PC-3 (cell line): Measurements from ENCODE around the gene R3HCC1L. TPM values are rescaled to one million over a fixed set of nuclear protein-coding genes. Genes with fewer than 3 reads are reported as not detected.

ENCODE experiments used
- ATAC-seq: fragments of 200-7000 bp; cut with Tn5 transposase; 2 replicates; pipeline ENCODE4 v1.9.1; 2020; ENCODE audit warnings: mild to moderate bottlenecking, moderate library complexity
- BruUV-seq: library from RNA; stranded (reverse); fragments of 400-500 nt; replicated peaks from 2 replicates; lab custom pipeline; 2021; lab: Mats Ljungman, UMichigan
- CTCF ChIA-PET: fragments of 300-600 bp; sonication (Branson Sonifier 250); formaldehyde crosslinking; loops from one replicate; lab custom pipeline; 2022; ENCODE audit warnings: antibody characterized with exemption; lab: Charles Lee
- POLR2A ChIA-PET: fragments of 300-600 bp; sonication (Branson Sonifier 250); formaldehyde crosslinking; loops from one replicate; lab custom pipeline; 2022; ENCODE audit warnings: antibody characterized with exemption; ENCODE audit not compliant: unreplicated experiment; lab: Charles Lee
- DNase-seq: peaks from one replicate; pipeline ENCODE4 v3.0.0-alpha.2; 2015
- H2AFZ ChIP-seq: fragments of 300-600 bp; sonication (generic); 2 replicates; pipeline ENCODE4 v1.6.0; 2016; ENCODE audit warnings: antibody characterized with exemption, low read length
- H3F3A ChIP-seq: fragments of 300-600 bp; sonication (generic); one replicate; pipeline ENCODE4 v1.6.0; 2017; ENCODE audit warnings: antibody characterized with exemption, low read length, control low read depth, mild to moderate bottlenecking; ENCODE audit not compliant: unreplicated experiment
- H3K27ac ChIP-seq: fragments of 300-600 bp; sonication (generic); 2 replicates; pipeline ENCODE4 v1.5.1; 2016; ENCODE audit warnings: mild to moderate bottlenecking, low read length
- H3K27me3 ChIP-seq: fragments of 300-600 bp; sonication (generic); 2 replicates; pipeline ENCODE4 v1.6.1; 2016; ENCODE audit warnings: low read length, mixed read lengths
- H3K36me3 ChIP-seq: fragments of 300-600 bp; sonication (generic); 2 replicates; pipeline ENCODE4 v1.6.1; 2016; ENCODE audit warnings: low read depth, mixed run types, low read length, mixed read lengths
- H3K4me1 ChIP-seq: fragments of 300-600 bp; sonication (generic); 2 replicates; pipeline ENCODE4 v1.5.1; 2016; ENCODE audit warnings: low read length; ENCODE audit not compliant: insufficient read depth
- H3K4me2 ChIP-seq: fragments of 300-600 bp; sonication (generic); 2 replicates; pipeline ENCODE4 v1.6.0; 2016; ENCODE audit warnings: low read length
- H3K4me3 ChIP-seq: fragments of 300-600 bp; sonication (generic); 2 replicates; pipeline ENCODE4 v1.5.1; 2016; ENCODE audit warnings: mild to moderate bottlenecking, low read length, mixed read lengths
- H3K79me2 ChIP-seq: fragments of 300-600 bp; sonication (generic); 2 replicates; pipeline ENCODE4 v1.6.1; 2017; ENCODE audit warnings: low read length, mixed read lengths
- H3K9ac ChIP-seq: fragments of 300-600 bp; sonication (generic); 2 replicates; pipeline ENCODE4 v1.6.0; 2016; ENCODE audit warnings: mild to moderate bottlenecking, low read length
- H3K9me2 ChIP-seq: fragments of 300-600 bp; sonication (generic); replicated peaks from 2 replicates; pipeline ENCODE4 v1.6.1; 2016; ENCODE audit warnings: mixed run types, low read length, mixed read lengths
- H3K9me3 ChIP-seq: fragments of 300-600 bp; sonication (generic); 2 replicates; pipeline ENCODE4 v1.6.1; 2016; ENCODE audit warnings: low read length, mixed read lengths
- H4K20me1 ChIP-seq: fragments of 300-600 bp; sonication (generic); 2 replicates; pipeline ENCODE4 v1.6.1; 2016; ENCODE audit warnings: low read length, mixed read lengths
- EZH2 ChIP-seq: fragments of 300-600 bp; sonication (generic); IDR thresholded peaks from one replicate; pipeline ENCODE4 v1.6.1; 2017; ENCODE audit warnings: antibody characterized with exemption, mild to moderate bottlenecking, low read length; ENCODE audit not compliant: unreplicated experiment
- EZH2phosphoT487 ChIP-seq: fragments of 300-600 bp; sonication (generic); IDR thresholded peaks from 2 replicates; pipeline ENCODE4 v1.6.1; 2018; ENCODE audit warnings: mild to moderate bottlenecking, antibody characterized with exemption, low read length, borderline replicate concordance
- intact Hi-C: fragments of 100-400 bp; cut with micrococcal nuclease; formaldehyde crosslinking; loops from 2 replicates; pipeline ENCODE4 v1.9.0; 2023
- total RNA-seq: library from RNA; depleted of rRNA; stranded (reverse); fragments of >200 nt; gene quantifications from 2 replicates; pipeline ENCODE4 v1.2.3, GENCODE V29; 2014
- TF ChIP-seq, protein P1 (sequence below): fragments of 300-600 bp; sonication (generic); conservative IDR thresholded peaks from 2 replicates; pipeline ENCODE4 v1.5.1; 2017; ENCODE audit warnings: antibody characterized with exemption, low read depth, mild to moderate bottlenecking, low read length

Gene R3HCC1L
- total RNA-seq, 1 experiment from 2014 or later = 15.3 TPM

DNA sequence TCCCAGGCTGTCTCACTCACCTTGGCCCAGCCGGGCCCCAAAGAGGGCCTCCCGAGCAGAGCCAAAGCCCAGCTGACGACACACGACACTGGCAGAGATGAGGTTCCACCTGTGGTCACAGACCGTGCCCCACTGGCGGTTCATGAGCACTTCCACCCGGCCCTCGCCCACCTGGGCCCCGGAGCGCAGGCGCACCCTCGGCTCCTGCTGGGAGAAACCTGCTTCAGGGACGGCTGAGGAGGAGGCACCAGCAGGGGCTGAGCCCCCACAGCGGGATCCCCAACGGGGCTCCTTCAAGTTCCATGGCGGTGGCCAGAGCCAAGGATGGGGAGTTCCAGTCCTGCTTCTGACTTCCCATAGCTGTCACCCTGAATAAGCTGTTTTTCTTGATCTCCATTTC lies 123.5 kb downstream of the R3HCC1L start:
- ATAC-seq (no peak), DNase-seq (no peak)
- Histone ChIP-seq H2AFZ (no peak overlapping the region), H3K79me2 (no peaks in the 10 kb centered on the region), H3K9ac (no peak overlapping the region), H3F3A (no peaks in the 10 kb centered on the region), H4K20me1 (no peaks in the 10 kb centered on the region), H3K4me3 (no peak overlapping the region), H3K9me2 (no peaks in the 10 kb centered on the region), H3K27ac (no peak overlapping the region), H3K36me3 (no peaks in the 10 kb centered on the region), H3K4me2 (no peak overlapping the region), H3K9me3 (no peaks in the 10 kb centered on the region), H3K4me1 (peaks cover 24% of the 10 kb centered on the region), H3K27me3 (no peaks in the 10 kb centered on the region)
- ChIA-PET POLR2A (no interaction called here), CTCF (no interaction called here)
- intact Hi-C loops = no loop called here
- BruUV-seq = no TSS peak
- TF ChIP-seq, protein P1, sequence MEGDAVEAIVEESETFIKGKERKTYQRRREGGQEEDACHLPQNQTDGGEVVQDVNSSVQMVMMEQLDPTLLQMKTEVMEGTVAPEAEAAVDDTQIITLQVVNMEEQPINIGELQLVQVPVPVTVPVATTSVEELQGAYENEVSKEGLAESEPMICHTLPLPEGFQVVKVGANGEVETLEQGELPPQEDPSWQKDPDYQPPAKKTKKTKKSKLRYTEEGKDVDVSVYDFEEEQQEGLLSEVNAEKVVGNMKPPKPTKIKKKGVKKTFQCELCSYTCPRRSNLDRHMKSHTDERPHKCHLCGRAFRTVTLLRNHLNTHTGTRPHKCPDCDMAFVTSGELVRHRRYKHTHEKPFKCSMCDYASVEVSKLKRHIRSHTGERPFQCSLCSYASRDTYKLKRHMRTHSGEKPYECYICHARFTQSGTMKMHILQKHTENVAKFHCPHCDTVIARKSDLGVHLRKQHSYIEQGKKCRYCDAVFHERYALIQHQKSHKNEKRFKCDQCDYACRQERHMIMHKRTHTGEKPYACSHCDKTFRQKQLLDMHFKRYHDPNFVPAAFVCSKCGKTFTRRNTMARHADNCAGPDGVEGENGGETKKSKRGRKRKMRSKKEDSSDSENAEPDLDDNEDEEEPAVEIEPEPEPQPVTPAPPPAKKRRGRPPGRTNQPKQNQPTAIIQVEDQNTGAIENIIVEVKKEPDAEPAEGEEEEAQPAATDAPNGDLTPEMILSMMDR = no peak
- TF ChIP-seq EZH2 (no peak), EZH2phosphoT487 (no peak)

GRCh38 chr10:98258683-98259454 lies 124.4 kb downstream of the R3HCC1L start:
- Histone ChIP-seq H3K4me3 (no peak overlapping the region), H4K20me1 (no peaks in the 10 kb centered on the region), H3K9me2 (no peaks in the 10 kb centered on the region), H3K36me3 (no peaks in the 10 kb centered on the region), H3K4me1 (peaks cover 24% of the 10 kb centered on the region), H3K9ac (no peak overlapping the region), H3K4me2 (no peak overlapping the region), H3F3A (no peaks in the 10 kb centered on the region), H2AFZ (no peak overlapping the region), H3K27me3 (no peaks in the 10 kb centered on the region), H3K79me2 (no peaks in the 10 kb centered on the region), H3K27ac (no peak overlapping the region), H3K9me3 (no peaks in the 10 kb centered on the region)
- ChIA-PET CTCF (no interaction called here), POLR2A (no interaction called here)
- intact Hi-C loops = no loop called here
- DNase-seq = peak; percentile 22
- peak; percentile 20 for ATAC-seq
- TF ChIP-seq EZH2 = no peak
- TF ChIP-seq, protein P1 = no peak
- TF ChIP-seq EZH2phosphoT487 = no peak
- BruUV-seq = no TSS peak
